K562 (cell line): ENCODE data around the gene TARBP1. TPM values are rescaled to one million over a fixed set of nuclear protein-coding genes. Genes with fewer than 3 reads are reported as not detected.
A peak's percentile ranks its signal among the peaks of the same experiment; 100 is the strongest.

Experiments used
- ATAC-seq: fragments of 200-7000 bp; cut with Tn5 transposase; 3 replicates; pipeline ENCODE4 v1.9.1; 2020; ENCODE audit warnings: moderate library complexity
- BruUV-seq: library from RNA; stranded (reverse); fragments of 400-500 nt; replicated peaks from 2 replicates; lab custom pipeline; 2021; lab: Mats Ljungman, UMichigan
- CTCF ChIA-PET: fragments of 300-600 bp; formaldehyde crosslinking; extraction: SDS; loops from one replicate; lab custom pipeline; 2021; ENCODE audit warnings: low intra/inter-chr PET ratio; lab: Yijun Ruan, JAX
- POLR2A ChIA-PET: fragments of 300-600, 350-650 bp; sonication (Branson Sonifier 250); formaldehyde crosslinking; extraction: SDS; loops from one replicate; lab custom pipeline; 2021; ENCODE audit warnings: antibody characterized with exemption, inconsistent platforms; lab: Yijun Ruan, JAX
- DNase-seq, 4 experiments: peaks; one replicate each; pipeline versions ENCODE4 v3.0.0 to v3.0.0-alpha.2; 2011 to 2018; ENCODE audit warnings: low spot score in 3 of 4, mixed read lengths in 3 of 4; ENCODE audit errors: extremely low read depth in 1 of 4
- FAIRE-seq: peaks from 2 replicates; lab custom pipeline; 2011; peaks lifted over from hg19 to GRCh38; lab: Jason Lieb, UNC
- H2AFZ ChIP-seq: 2 replicates; pipeline ENCODE4 v1.6.0; 2011; ENCODE audit warnings: low read depth, low read length, control low read depth, inconsistent platforms
- H3K27ac ChIP-seq: fragments of 200-600 bp; 3 replicates; pipeline ENCODE4 v1.8.0; 2011; ENCODE audit warnings: low read depth, mild to moderate bottlenecking, control low read depth, inconsistent platforms, low read length, moderate library complexity, mixed read lengths; ENCODE audit errors: extremely low read depth
- H3K27me3 ChIP-seq, 2 experiments: fragments of 300-600 bp in 1 of 2; 2 replicates in 1 of 2; 3 replicates in 1 of 2; pipeline versions ENCODE4 v1.6.0 to v1.8.0; 2011; ENCODE audit warnings: inconsistent platforms in 2 of 2, low read length in 2 of 2, mild to moderate bottlenecking in 1 of 2, mixed read lengths in 1 of 2, moderate library complexity in 1 of 2; ENCODE audit not compliant: control insufficient read depth in 2 of 2, insufficient read depth in 2 of 2
- H3K36me3 ChIP-seq: fragments of 300-600 bp; 3 replicates; pipeline ENCODE4 v1.8.0; 2011; ENCODE audit warnings: mild to moderate bottlenecking, low read length, inconsistent platforms; ENCODE audit not compliant: control insufficient read depth, insufficient read depth
- H3K4me1 ChIP-seq, 2 experiments: fragments of 200-600 bp in 1 of 2; replicated peaks in 1 of 2; 2 replicates in 1 of 2; 3 replicates in 1 of 2; pipeline versions ENCODE4 v1.5.1 to v1.8.0; 2011; ENCODE audit warnings: inconsistent platforms in 2 of 2, low read length in 2 of 2, mild to moderate bottlenecking in 1 of 2, mixed read lengths in 1 of 2, moderate library complexity in 1 of 2; ENCODE audit not compliant: control insufficient read depth in 2 of 2, insufficient read depth in 2 of 2
- H3K4me2 ChIP-seq: 2 replicates; pipeline ENCODE4 v1.6.1; 2011; ENCODE audit warnings: low read length, control low read depth, inconsistent platforms, mixed read lengths; ENCODE audit not compliant: insufficient read depth
- H3K4me3 ChIP-seq: fragments of 200-600 bp; sonication (generic), shearing (Covaris generic); 2 replicates; pipeline ENCODE4 v1.5.1; 2016; ENCODE audit warnings: control low read depth, inconsistent platforms
- H3K79me2 ChIP-seq: fragments of 200-600 bp; 3 replicates; pipeline ENCODE4 v1.8.0; 2011; ENCODE audit warnings: low read length, inconsistent platforms; ENCODE audit not compliant: control insufficient read depth, insufficient read depth
- H3K9ac ChIP-seq, 2 experiments: 2 replicates each; pipeline versions ENCODE4 v1.6.0 to v1.6.1; 2011; ENCODE audit warnings: low read depth in 2 of 2, low read length in 2 of 2, control low read depth in 1 of 2, inconsistent platforms in 1 of 2, mild to moderate bottlenecking in 1 of 2, mixed read lengths in 1 of 2; ENCODE audit not compliant: insufficient read depth in 1 of 2
- H3K9me1 ChIP-seq: one replicate; pipeline ENCODE4 v1.6.0; 2011; ENCODE audit warnings: inconsistent platforms, mild to moderate bottlenecking, low read length, moderate library complexity; ENCODE audit not compliant: control insufficient read depth, insufficient read depth
- H3K9me3 ChIP-seq: replicated peaks from 2 replicates; pipeline ENCODE4 v1.5.1; 2011; ENCODE audit warnings: low read depth, low read length, inconsistent platforms; ENCODE audit not compliant: control insufficient read depth, insufficient read depth
- H4K20me1 ChIP-seq: replicated peaks from 2 replicates; pipeline ENCODE4 v1.6.1; 2011; ENCODE audit warnings: low read length, inconsistent platforms, mixed read lengths; ENCODE audit not compliant: control insufficient read depth, insufficient read depth
- CXXC5 ChIP-seq: fragments of 250-450 bp; sonication (Bioruptor Pico); IDR thresholded peaks from 2 replicates; pipeline ENCODE4 v1.8.0; 2022; ENCODE audit warnings: inconsistent platforms, mild to moderate bottlenecking, moderate library complexity
- FOSL1 ChIP-seq: fragments of 200-800 bp; sonication (Bioruptor generic); conservative IDR thresholded peaks from 2 replicates; pipeline ENCODE4 v1.6.1; 2016; ENCODE audit warnings: missing genetic modification characterization, missing compliant biosample characterization
- GABPB2 ChIP-seq: fragments of 250-450 bp; sonication (Bioruptor Pico); conservative IDR thresholded peaks from 2 replicates; pipeline ENCODE4 v1.5.1; 2021; ENCODE audit warnings: mild to moderate bottlenecking
- ZNF124 ChIP-seq: sonication (generic); formaldehyde crosslinking; IDR thresholded peaks from 2 replicates; pipeline ENCODE4 v1.8.1; 2022; ENCODE audit warnings: missing genetic modification reagents
- ZNF41 ChIP-seq: fragments of 250-450 bp; sonication (Bioruptor Pico); conservative IDR thresholded peaks from 2 replicates; pipeline ENCODE4 v1.4.0; 2020; ENCODE audit warnings: mild to moderate bottlenecking
- WGBS: fragments of 100-300 bp; shearing (Covaris generic); methylation state at CpG from one replicate; pipeline ENCODE4 v1.1.6; 2016; ENCODE audit warnings: low coverage, mixed read lengths; ENCODE audit not compliant: insufficient coverage; ENCODE audit errors: missing lambda C conversion rate; 5-methylcytosine and 5-hydroxymethylcytosine counted together
- in situ Hi-C: fragments of 300-500 bp; cut with MboI; formaldehyde crosslinking; loops from 4 replicates; pipeline ENCODE4 v1.15.0; 2018; ENCODE audit warnings: inconsistent platforms, mixed read lengths
- intact Hi-C: fragments of 100-400 bp; cut with micrococcal nuclease; formaldehyde crosslinking; loops from 2 replicates; pipeline ENCODE4 v1.14.2; 2022
- polyA plus RNA-seq, 8 experiments: library from polyadenylated mRNA; depleted of rRNA in 4 of 8; stranded (reverse) in 5 of 8; unstranded in 3 of 8; fragments of >200 nt; fragmentation: Nextera tagmentation in 2 of 8; fragmentation: Illumina TruSeq in 1 of 8; extraction: Ambion mirVana in 2 of 8; extraction: Trizol in 1 of 8; gene quantifications; 2 replicates each; pipeline versions ENCODE4 v1.2.1 to v1.2.3, GENCODE V29; 2011 to 2014; ENCODE audit warnings: inconsistent platforms in 1 of 8, missing spikeins in 1 of 8
- total RNA-seq, 7 experiments: library from RNA; depleted of rRNA in 6 of 7; stranded (reverse); fragments of >200 nt in 6 of 7; fragmentation: Illumina TruSeq in 2 of 7; extraction: Trizol in 2 of 7; gene quantifications; 2 replicates each; pipeline versions ENCODE4 v1.2.1 to v1.2.3, GENCODE V29; 2011 to 2021; ENCODE audit warnings: low replicate concordance in 1 of 7
- TF ChIP-seq, protein P1 (sequence below): fragments of 450-650 bp; IDR thresholded peaks from 2 replicates; pipeline ENCODE4 v1.6.1; 2016

The TARBP1 gene
- total and polyA plus RNA-seq, 9 of the 15 experiments (the other 6 are each of a cell fraction or from before 2014, with no cell fraction given): 8.8 to 48.0 (median 22.9) TPM

DNA sequence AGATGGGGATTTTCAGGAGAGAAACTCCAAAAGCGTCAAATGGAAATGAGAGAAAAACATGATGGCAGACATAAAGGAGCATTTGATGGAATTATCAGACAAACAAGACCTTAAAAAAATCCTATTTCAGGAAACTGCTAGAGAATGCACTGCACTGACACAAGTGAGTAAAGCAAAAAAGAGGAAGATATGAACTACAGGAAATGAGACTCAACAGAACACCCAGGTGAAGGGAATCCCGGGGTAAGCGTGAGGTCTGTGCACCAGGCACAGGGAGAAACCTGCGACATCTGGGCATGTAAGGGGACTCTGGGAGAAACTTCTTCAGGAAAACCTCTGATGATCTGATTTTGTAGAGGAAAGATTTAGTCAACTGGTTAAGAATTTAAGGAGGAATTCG lies 2.8 kb downstream of the TARBP1 start:
- Histone ChIP-seq H3K27ac (no peak overlapping the region), H3K27me3 (no peaks in the 10 kb centered on the region), H3K4me3 (no peak overlapping the region), H4K20me1 (no peaks in the 10 kb centered on the region), H3K79me2 (peaks cover 7% of the 10 kb centered on the region; the same call in 2 of the 3 replicates), H3K9me1 (no peaks in the 10 kb centered on the region), H2AFZ (no peak overlapping the region), H3K9me3 (no peaks in the 10 kb centered on the region), H3K4me1 (peaks cover 9 to 25% of the 10 kb centered on the region in 2 experiments; a peak in 4 of 5 replicates), H3K9ac (no peak overlapping the region), H3K36me3 (no peaks in the 10 kb centered on the region; the same call in 2 of the 3 replicates), H3K4me2 (no peak overlapping the region)
- ATAC-seq (no peak), FAIRE-seq (no peak), DNase-seq (no peak)
- in situ Hi-C loops: loop anchor here (10.0 kb wide), 1 partner anchor 351 kb away; no protein-coding TSS in a partner anchor
- WGBS: 63% methylated on average over 5 of the region's 5 CpGs
- intact Hi-C loops: no loop called here
- TF ChIP-seq ZNF124 (CRISPR knock-in tag) (no peak), ZNF41 (CRISPR knock-in tag) (peak; percentile 97), CXXC5 (no peak), GABPB2 (CRISPR knock-in tag) (no peak), FOSL1 (no peak)
- TF ChIP-seq, protein P1, sequence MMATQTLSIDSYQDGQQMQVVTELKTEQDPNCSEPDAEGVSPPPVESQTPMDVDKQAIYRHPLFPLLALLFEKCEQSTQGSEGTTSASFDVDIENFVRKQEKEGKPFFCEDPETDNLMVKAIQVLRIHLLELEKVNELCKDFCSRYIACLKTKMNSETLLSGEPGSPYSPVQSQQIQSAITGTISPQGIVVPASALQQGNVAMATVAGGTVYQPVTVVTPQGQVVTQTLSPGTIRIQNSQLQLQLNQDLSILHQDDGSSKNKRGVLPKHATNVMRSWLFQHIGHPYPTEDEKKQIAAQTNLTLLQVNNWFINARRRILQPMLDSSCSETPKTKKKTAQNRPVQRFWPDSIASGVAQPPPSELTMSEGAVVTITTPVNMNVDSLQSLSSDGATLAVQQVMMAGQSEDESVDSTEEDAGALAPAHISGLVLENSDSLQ: no peak
- BruUV-seq: no TSS peak
- ChIA-PET POLR2A (no interaction called here), CTCF (no interaction called here)
